HG03520 (cell line): ENCODE results near the gene PLCG1.
"Not testable (repeated sequence)": the region's sequence is repeated elsewhere in the genome, so short reads cannot be mapped to it uniquely, and the experiment has no call there.

Experiments
- ATAC-seq: cut with Tn5 transposase; IDR thresholded peaks from one replicate; pipeline ENCODE4 v1.9.1; 2021; ENCODE audit warnings: mild to moderate bottlenecking, moderate library complexity; ENCODE audit not compliant: unreplicated experiment

PLCG1 gene

DNA sequence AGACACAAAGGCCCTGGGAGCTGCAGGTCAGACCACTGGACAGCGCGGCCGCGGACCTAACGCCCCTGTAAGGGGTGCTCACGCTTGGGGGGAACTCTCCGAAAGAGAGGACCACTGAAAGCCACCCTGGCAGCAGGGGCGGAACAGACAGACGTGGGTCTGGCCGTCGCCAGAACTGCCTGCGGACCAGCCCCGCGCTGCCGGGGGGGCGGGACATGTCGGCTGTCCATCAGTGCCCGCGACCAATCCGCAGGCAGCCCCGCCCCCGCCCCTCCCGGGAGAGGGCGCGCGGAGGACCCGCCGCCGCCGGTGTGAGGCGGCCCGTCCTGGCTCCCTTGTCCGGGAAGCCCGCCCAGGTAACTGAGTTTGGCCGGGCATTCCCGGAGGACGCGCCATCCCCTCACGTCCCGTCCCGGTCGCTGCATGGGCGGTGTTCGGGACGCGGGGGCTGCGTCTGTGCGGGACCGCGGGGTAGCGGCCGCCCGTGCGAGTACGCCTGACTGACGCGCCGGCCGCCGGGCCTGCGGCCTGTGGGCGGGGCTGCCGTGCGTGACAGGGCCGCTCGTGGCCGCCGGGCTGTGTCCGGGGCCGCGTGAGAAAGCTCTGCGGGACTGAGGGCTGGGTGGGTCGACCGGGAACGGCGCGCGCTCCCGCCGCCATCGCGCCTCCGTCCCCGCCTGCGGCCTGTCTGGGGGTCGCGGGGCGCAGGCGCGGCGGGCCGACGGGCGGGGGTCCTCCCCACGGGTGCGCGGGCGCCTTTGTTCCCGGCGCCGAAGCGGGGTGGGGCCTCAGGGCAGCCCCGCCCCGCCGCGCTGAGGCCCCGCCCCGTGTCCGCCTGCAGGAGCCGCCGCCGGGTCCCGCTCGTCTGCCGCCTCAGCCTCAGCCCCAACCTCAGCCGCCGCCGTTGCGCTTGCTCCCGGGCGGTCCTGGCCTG, at the start of gene PLCG1:
Gene PLCG1 (plus strand): TSS at position 864 of the 934 bp plus-strand sequence. CDS start 99 bp downstream, outside the sequence.
- ATAC-seq, result peak; percentile 40

DNA sequence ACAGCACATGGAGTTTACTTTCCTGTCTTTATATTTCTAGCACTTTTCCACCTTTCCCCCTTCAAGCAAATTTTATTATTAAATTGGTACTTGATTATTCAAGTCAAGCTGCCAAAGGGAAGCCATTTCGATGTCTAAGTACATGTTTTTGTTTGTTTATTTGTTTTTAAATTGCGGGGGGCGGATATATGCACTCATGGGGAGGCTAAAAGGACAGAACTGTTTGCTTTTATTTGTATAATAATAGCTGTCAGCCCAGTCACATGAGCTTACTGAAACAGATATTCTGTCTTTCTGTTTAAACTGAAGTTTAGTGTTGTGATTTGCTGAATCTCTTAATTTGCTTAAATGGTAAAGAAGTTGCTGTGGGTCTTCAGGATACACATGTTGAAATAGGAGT, 49.6 kb upstream of the PLCG1 start:
- ATAC-seq, result no peak

DNA sequence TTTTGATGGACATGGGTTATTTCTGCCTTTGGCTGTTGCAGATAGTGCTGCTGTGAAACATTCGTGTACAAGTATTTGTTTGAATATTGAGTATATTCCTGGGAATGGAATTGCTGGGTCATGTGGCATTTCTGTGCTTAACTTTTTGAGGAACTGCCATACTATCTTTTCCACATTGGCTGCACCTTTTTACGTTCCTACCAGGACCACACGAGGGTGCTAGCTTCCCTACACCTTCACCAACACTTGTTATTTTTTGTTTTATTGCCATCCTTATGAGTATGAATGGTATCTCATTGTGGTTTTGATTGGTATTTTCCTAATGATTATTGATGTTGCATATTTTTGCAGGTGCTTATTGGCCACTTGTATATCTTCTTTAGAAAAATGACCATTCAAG, 47.8 kb upstream of the PLCG1 start:
- no peak for ATAC-seq

DNA sequence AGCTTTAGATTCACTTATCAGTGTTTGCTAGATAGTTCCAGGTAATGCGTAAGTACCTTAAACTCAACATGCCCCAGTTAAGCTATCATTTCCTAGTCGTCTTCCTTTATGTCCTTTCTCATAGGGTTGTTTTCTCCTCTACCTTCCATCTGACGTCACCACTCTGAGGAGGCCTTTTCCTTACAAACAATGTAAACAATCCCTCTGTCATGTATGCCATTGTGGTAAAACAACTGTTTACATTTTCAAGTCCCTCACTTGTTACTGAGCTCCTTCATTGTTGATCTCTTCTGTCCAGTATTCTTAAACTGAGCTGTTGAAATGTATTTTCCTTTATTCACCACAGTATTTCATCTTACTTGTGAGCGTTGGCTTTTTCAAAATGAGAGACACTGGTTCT, 45.4 kb upstream of the PLCG1 start:
- ATAC-seq, result no peak

DNA sequence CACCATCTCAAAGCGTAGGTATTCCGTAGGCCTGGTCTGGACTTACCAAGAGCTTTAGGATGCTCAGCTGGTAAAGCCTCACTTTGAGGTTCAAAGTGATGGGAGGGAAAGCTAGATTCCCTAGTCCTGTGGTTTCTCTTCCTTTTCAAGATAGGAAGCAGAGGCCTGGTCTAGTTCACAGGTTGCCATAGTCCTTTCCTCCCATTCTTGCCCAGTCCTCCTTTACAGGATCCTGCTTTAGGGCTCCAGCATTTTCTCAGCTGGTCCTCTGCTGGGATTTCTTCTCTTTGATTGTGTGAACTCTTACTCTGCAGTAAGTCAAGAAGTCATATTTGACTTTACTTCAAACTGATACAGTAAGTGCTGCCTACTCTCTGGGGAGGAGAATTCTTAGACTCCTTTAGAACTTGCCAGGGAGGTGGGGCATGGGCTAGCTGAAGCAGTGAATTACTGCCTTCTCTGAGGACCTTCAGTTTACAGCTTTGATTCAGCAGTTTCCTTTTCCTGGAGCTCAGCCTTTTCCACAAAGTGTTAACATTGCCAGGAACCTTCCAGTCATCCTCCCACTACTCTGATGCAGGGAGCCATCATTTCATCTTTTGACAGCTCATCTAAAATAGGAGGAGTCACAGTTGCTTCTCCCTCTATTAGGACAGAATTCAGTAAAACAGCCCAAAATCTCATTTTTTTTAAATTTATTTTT, 42.8 kb upstream of the PLCG1 start:
- ATAC-seq, result no peak

DNA sequence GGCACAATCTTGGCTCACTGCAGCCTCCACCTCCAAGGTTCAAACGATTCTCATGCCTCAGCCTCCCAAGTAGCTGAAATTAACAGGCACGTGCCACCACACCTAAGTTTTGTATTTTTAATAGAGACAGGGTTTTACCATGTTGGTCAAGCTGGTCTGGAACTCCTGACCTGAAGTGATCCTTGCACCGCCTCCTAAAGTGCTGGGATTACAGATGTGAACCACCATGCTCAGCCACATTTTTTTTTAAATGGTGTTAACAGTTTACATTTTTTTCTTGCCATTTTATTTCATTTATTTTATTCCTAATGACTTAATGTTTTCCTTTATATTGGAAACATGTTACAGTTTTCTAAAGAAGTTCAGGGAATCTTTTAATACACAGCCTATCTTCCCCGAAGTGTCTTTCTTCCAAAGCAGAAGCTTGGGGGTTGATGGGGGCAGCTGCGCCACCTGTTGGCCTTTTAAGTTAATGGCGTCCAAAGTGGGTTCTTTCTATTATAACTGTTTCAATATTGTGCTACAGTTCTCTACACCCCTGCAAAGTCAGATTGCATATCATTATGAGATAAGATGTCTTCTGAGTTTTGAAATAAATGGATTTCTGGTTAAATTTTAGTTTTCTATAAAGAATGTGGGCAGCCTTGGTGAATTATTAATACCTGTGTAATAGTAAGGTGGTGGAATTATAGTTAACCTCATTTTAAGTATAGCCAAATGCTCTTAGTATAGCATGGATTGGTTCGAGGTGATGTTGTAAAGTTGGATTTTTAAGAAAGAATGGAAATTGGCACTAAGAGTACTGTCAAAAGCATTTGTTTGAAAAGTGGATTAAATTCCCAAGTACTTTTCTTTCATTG, 42.0 kb upstream of the PLCG1 start:
- ATAC-seq, result no peak

DNA sequence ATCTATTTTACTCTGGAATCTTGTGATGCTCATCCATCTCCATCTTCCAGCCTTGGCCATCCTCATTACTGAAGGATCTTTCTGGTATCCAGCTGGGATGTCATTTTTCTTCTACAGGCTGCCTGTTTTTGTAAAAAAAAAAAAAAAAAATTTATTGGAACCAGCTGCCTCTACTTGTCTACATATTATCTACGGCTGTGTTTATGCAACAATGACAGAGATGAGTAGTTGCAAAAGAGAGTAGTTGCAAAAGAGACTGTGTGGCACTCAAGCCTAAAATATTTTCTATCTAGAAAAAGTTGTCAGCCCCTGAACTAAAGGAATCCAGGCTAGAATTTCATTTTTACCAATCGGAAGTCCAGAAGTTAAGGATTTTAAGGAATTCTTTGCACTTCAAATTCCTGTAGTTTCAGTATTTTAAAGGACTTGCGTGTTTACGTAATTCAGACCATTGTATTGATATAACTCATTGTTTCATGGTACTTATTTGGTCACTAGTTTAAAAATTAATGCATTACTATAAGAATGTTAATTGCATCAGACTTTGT, 38.6 kb upstream of the PLCG1 start:
- ATAC-seq, result no peak

DNA sequence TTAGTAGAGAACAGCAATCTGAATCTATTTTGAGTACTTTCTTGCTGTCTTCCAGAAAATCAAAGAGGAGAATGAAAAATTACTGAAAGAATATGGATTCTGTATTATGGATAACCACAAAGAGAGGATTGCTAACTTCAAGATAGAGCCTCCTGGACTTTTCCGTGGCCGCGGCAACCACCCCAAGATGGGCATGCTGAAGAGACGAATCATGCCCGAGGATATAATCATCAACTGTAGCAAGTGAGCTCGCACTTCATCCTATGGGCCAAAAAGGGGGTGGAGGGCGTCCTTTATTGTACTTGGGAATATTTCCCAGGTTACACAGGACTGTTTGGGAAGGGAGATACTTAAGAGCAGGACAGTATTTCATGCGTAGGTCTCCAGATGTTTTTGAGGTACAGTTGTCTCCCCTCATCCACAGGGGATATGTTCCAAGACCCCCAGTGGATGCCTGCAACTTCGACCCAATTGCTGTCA, 37.3 kb upstream of the PLCG1 start:
- no peak for ATAC-seq

DNA sequence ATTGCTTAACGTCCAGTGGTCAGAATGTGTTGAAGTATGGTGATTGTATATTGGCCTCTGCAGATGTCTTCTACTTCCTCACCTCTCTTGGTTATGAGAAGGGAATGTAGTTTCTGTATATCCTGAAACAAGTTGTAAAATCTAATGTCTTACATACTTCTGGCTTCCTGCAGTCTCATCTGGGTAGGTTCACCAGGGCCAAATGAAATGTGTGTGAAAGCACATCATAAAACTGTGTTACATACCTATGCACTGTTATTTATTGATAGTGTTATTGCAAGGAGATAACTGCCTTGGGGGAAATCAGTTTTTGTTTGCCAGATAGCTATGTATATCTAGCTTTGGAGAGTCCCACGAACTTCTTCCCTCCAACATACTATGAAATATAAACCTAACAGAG, 35.7 kb upstream of the PLCG1 start:
- no peak for ATAC-seq

DNA sequence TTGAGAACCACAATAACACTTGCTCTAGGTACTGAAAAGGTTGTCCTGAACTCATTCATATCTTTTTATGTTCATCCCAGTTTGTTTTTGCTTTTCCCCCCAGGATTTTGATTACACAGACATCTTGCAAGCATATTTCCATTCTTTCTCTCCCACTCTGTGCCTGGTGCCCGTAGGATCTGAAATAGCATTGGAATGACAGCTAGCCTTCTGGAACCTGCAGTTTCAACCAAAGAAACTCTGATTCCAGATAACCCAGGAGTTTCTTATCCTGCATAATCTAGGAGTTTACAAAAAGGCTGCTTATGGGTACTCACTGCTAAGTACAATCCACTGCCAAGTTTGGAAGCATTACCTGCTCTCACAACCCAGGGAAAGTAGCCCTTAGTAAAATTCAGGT, 28.8 kb upstream of the PLCG1 start:
- no peak for ATAC-seq

DNA sequence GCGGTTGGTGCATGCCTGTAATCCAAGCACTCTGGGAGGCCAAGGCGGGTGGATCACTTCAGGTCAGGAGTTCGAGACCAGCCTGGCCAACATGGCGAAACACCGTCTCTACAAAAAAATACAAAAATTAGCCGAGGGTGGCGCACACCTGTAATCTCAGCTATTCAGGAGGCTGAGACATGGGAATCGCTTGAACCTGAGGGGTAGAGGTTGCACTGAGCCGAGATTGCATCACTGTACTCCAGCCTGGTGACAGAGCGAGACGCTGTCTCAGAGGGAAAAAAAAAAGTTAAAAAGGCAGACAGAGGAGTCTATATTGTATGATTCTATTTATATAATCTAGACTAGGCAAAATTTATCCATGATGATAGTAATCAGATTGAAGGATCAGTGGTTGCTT, 27.3 kb upstream of the PLCG1 start:
- no peak for ATAC-seq

DNA sequence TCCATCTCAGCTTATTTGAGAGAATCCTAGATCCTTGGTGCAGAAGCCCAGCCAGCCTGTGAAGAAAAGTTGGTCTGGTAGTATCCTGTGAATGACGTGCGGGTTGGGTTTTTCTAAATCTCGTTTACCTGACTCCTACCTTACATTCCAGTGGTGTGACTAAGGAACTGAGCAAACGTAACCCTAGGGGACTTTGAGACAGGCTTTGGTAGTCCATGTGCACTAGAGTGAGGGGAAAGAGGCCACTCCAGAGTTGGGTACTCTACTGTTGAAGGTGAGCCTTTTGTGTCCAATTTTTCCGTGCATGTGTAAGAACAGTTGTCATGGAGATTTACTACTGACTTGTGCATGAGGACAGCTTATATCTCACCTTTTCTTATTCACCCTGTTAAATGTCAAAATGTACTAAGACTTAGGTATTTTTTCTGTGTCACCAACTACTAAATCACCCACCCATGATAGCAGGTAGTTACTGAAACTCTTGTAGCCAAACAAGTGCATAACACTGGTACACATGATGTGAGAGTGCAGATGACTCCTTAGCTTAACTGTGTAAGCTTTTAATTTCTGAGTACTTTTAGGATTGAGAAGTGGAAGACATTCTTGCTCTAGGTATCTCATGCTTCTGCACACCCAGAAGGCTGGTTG, 26.3 kb upstream of the PLCG1 start:
- ATAC-seq, result no peak

DNA sequence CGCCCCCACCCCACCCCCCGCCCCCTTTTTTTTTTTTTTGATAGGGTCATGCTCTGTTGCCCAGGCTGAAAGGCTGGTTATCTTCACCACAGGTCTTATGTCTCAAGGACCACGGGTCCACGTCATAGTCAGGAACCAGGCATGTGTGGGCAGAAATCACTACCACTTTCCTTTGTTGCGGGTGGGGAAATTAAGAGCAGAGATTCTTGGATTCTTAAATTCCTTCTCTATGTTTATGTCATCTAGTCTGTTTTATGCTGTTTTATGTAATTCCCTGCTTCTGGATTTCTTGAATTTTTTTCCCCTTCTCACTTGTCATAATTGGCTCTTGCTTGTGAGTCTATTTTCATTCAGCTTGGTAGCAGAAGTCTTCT, 25.8 kb upstream of the PLCG1 start:
- ATAC-seq, result no peak

DNA sequence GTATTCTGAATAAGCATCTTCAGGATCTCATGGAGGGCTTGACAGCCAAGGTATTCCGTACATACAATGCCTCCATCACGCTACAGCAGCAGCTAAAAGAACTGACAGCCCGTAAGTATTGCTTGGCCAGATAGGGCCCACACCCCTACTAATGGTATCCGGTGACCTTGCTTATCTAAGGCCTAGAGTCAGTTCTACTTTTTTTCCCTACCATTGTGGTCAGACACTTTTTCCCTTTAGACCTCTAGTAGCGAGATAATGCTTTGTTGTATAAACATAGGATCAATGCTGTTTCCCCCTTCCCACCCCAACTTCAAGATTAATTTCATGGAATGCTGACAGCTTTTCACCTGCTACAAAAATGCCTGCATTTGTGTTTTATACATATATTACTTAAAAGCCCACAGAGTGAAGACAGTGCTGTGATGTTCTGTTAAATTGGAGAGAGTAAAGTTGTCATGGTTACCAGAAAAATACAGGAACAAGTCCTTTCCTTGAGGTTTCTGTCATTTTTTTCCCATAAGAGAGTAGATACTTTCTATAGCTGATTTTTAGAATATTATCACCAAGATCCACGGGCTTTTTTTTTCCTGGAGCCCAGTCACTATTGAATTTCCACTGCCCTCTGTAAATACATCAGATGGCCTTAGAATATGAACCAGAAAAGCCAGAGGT, 20.9 kb upstream of the PLCG1 start:
- no peak for ATAC-seq

DNA sequence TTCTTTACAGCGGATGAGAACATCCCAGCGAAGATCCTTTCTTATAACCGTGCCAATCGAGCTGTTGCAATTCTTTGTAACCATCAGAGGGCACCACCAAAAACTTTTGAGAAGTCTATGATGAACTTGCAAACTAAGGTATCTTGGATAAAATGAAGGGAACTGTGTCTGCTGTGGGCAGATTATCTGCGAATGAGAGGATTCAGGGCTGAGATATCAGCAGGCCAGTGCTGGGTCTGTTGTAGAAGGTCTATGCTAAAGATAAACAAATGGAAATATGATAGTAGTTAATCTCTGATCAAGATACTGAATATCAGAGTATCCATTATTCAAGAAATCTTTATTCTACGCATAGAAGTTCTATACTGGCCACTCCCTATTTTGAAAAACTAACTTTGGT, 19.2 kb upstream of the PLCG1 start:
- ATAC-seq, result not testable (repeated sequence)

DNA sequence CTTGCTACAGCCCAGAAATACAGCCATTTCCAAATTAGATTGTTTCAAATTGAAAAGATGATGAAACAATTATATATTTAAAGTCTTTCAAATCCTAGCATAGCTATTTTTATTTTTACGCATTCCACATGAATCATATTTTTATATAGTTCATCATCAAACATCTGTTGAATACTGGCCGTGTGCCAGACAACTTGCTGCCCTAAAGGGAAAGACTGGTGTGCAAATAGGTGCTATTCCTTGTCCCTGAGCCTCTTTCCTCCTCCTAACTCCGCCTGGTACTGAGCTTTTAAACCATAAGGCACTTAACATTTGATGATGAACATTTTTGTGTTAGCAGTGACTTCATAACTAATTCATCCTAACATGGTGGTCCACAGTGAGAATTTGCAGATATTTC, 18.7 kb upstream of the PLCG1 start:
- ATAC-seq, result no peak

DNA sequence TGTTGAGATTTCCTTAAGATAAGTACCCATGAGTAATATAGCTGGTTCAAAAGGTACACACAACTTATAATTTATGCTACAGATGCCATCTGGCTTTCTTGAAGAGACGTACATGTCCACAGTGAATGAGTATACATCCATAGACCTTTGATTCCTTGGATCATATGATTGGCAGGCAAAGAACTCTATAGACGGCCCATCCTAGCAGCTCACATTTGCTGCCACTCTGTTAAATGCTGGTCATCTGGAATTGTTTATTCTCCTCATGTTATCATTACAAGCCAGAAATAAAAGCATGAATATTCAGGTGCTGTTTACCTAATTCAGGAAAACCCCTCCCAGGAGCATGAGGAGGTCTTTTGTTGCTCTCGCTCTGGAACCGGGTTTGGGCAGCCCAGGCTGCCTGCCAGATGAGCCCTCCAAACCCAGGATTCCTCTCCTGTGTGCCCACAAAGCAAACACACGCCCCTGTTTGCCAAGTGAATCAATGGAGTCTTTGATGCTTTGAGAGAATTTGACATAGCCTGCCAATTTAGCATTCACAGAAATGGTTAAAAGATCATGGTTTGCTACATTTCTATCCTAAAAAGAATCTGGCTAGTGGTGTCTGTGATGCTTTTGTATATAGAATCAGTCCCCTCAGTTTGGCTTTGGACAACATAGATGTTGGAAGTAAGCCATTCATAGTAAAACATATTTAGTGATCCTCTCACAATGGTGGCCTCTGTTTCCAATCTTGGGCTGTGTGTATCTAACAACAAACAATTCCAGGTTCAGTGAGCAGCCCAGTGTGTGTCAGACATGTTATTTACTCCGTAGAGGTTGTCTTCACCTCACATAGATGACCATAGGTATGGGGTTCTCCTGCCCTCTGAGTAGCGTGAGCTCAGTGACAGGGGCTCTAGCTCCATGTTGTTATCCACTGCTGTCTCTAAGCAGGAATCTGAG, 17.5 kb upstream of the PLCG1 start:
- ATAC-seq, result no peak

DNA sequence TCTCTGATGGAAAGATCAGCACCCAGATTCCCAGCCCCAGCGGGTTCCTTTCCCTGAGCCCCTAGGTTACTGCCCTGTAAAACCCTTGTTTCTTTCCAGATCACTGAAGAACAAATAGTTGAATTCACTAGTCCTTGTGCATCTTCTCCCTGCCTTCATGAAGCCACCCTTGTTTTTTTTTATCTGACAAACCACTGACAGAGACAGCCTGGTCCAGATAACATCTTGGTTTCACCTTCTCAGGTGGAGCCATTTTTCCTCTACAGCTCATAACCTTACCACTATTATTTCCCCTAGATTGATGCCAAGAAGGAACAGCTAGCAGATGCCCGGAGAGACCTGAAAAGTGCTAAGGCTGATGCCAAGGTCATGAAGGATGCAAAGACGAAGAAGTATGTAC, 15.9 kb upstream of the PLCG1 start:
- ATAC-seq, result no peak

DNA sequence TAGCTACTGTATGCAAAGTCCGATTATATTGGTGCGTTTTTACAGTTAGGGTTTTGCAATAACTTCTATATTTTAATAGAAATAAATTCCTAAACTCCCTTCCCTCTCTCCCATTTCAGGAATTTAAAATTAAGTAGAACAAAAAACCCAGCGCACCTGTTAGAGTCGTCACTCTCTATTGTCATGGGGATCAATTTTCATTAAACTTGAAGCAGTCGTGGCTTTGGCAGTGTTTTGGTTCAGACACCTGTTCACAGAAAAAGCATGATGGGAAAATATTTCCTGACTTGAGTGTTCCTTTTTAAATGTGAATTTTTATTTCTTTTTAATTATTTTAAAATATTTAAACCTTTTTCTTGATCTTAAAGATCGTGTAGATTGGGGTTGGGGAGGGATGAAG, 13.7 kb upstream of the PLCG1 start:
- no peak for ATAC-seq
